IgD-negative memory B cell (primary cell): ENCODE measurements around the gene TTF2. TPM values are rescaled to one million over a fixed set of nuclear protein-coding genes. Genes with fewer than 3 reads are reported as not detected.
A peak's percentile ranks its signal among the peaks of the same experiment; 100 is the strongest.

ENCODE experiments used
- H3K27ac Mint-ChIP-seq, 3 donors: one replicate each; pipeline ENCODE4 v1.8.0; 2020 to 2022; ENCODE audit warnings: mild to moderate bottlenecking in 3 of 3, mixed read lengths in 3 of 3, moderate library complexity in 1 of 3
- H3K27me3 Mint-ChIP-seq: one replicate; pipeline ENCODE4 v1.8.0; 2021; ENCODE audit warnings: mixed read lengths
- H3K36me3 Mint-ChIP-seq: one replicate; pipeline ENCODE4 v1.8.0; 2020; ENCODE audit warnings: mild to moderate bottlenecking, mixed read lengths
- H3K4me1 Mint-ChIP-seq, 3 donors: one replicate each; pipeline ENCODE4 v1.8.0; 2020 to 2022; ENCODE audit warnings: mixed read lengths in 3 of 3, mild to moderate bottlenecking in 1 of 3
- H3K4me3 Mint-ChIP-seq, 4 donors: one replicate each; pipeline ENCODE4 v1.8.0; 2020 to 2022; ENCODE audit warnings: mild to moderate bottlenecking in 4 of 4, mixed read lengths in 4 of 4, moderate library complexity in 3 of 4
- H3K9me3 Mint-ChIP-seq, 3 donors: one replicate each; pipeline ENCODE4 v1.8.0; 2020 to 2021; ENCODE audit warnings: mixed read lengths in 3 of 3, mild to moderate bottlenecking in 1 of 3
- polyA plus RNA-seq: library from polyadenylated mRNA; unstranded; fragments of 300-500 nt; fragmentation: Illumina TruSeq; gene quantifications from one replicate; pipeline ENCODE4 v1.2.3, GENCODE V29; 2021

TTF2 gene
- polyA plus RNA-seq, 1 donor from 2014 or later = 14.6 TPM

- peaks cover 17 to 25% (median 18%) of the 10 kb centered on the region in 3 donors for H3K4me1 Mint-ChIP-seq
- no peaks in the 10 kb centered on the region for H3K9me3 Mint-ChIP-seq
- no peak overlapping the region for H3K27ac Mint-ChIP-seq
- no peak overlapping the region for H3K4me3 Mint-ChIP-seq
- H3K36me3 Mint-ChIP-seq = peaks cover 8% of the 10 kb centered on the region
- H3K27me3 Mint-ChIP-seq = no peaks in the 10 kb centered on the region
Observed at GRCh38 chr1:117061986-117062415, 1.9 kb downstream of the TTF2 start.

DNA sequence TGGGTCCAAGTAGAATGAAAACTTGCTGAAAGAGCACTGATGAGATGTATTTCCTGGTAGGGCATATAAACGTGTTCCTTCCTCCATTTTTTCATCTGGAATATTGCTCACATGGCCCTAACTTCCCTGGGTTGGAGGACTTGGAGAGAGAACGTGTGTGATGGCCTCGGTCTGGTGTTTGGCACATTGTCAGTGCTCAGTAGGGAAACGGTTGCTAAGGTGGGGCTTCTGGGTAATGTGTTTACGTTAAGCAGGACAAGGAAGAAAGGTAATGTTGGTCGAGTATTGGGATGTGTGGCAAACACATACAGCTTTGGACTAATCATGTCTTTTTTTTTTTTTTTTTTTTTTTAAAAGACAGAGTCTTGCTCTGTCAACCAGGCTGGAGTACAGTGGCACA, 6.2 kb downstream of the TTF2 start:
- H3K27ac Mint-ChIP-seq = no peak overlapping the region

DNA sequence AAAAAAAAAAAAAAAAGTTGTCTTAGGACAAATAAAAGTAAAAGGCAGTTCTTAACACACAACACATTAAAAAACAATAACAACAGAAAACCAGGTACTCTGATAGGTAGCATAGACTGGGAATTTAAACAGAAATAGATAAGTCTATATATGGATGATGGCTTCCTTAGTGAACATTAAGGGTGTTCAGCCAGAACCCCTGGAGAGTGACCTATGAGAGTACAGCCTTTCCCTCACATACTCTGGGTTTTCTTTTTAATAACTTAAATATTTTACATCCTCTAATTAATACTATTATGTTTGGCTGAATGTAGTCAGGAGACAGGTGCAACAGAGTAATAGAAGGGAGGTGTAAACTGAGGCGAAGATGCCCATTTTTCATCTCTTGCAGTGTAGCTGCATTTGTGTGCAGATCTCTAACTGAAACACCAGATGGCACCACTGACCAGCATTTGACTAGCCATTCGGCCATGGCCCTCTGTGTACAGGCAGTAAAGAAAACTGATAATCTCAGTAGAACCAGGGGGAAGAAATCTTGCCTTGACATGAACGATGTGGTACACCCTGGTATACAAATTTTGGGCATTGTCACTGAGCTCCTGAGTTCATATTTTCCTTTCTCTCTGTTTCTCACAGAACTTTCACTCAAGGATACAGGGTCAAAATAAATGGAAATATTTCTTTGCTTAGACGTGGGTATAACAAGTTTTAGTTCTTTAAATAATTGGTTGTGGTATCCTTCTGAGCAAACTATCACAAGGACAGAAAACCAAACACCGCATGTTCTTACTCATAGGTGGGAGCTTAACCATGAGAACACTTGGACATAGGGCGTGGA, 7.6 kb downstream of the TTF2 start:
- no peak overlapping the region for H3K4me3 Mint-ChIP-seq
- no peaks in the 10 kb centered on the region for H3K27me3 Mint-ChIP-seq
- H3K36me3 Mint-ChIP-seq = peaks cover 12% of the 10 kb centered on the region
- H3K27ac Mint-ChIP-seq = no peak overlapping the region
- H3K9me3 Mint-ChIP-seq = no peaks in the 10 kb centered on the region
- H3K4me1 Mint-ChIP-seq = peaks cover 6 to 11% (median 10%) of the 10 kb centered on the region in 3 donors

More for the DNA sequence above, 6.2 kb downstream of the TTF2 start:
- no peaks in the 10 kb centered on the region for H3K27me3 Mint-ChIP-seq
- H3K36me3 Mint-ChIP-seq = peaks cover 12% of the 10 kb centered on the region
- H3K9me3 Mint-ChIP-seq = no peaks in the 10 kb centered on the region
- H3K4me3 Mint-ChIP-seq = no peak overlapping the region
- peaks cover 11 to 17% (median 13%) of the 10 kb centered on the region in 3 donors for H3K4me1 Mint-ChIP-seq

DNA sequence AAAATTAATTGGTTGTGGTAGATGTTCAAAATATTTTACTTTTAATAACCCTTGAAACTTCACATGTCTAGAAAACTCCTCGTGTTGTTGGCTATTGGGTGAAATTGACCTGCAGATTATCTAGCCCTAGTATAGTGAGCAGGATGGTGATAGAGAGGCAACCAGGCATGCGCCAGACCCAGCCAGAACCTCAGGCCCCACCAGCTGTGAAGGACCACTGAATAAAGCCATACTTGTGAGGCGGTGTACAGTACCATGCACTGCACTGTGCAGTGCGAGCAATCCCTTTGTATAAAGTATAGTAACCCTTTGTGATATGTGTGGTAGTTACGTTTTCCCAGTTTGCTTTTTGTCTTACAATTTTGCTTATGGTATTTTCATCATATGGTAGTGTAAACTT, 8.5 kb downstream of the TTF2 start:
- Mint-ChIP-seq H3K4me1 (peaks cover 2 to 11% (median 10%) of the 10 kb centered on the region in 3 donors), H3K9me3 (no peaks in the 10 kb centered on the region), H3K4me3 (no peak overlapping the region), H3K36me3 (peaks cover 10% of the 10 kb centered on the region), H3K27me3 (no peaks in the 10 kb centered on the region), H3K27ac (no peak overlapping the region)

DNA sequence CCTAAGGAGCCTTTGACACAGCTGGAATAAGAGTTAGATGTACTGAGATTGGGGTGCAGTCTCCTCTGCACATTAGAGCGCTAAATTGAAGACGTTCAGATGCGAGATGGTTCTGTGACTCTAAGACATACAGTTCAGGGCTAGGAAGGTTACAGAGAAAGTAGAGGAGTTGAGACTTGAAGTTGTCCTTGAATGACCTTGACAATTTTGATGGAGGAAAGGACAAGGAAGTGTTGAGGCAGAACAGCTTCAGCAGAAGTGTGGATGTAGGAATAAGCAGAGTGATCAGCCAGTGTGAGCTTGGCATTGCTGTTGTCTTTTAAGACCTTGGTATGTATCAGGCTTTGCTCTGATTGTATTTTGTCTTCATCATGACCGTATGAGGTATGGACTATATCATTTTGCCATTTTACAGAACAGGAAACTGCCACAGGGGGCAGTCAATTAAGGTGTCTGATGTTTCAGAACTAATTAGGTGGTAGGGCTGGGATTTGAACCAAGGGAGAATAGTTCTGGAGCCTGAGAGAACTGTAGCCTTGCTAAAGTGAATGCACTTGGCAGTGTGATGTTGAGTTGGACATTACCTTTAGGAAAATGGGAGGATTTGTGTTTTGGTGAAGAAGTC, 9.2 kb downstream of the TTF2 start:
- H3K36me3 Mint-ChIP-seq = peaks cover 6% of the 10 kb centered on the region
- no peak overlapping the region for H3K27ac Mint-ChIP-seq
- no peaks in the 10 kb centered on the region for H3K27me3 Mint-ChIP-seq
- no peaks in the 10 kb centered on the region for H3K9me3 Mint-ChIP-seq
- H3K4me1 Mint-ChIP-seq = peaks cover 0 to 11% (median 10%) of the 10 kb centered on the region in 3 donors
- H3K4me3 Mint-ChIP-seq = no peak overlapping the region

GRCh38 chr1:117070124-117070523, 10.0 kb downstream of the TTF2 start:
- Mint-ChIP-seq H3K27ac (no peak overlapping the region), H3K27me3 (no peaks in the 10 kb centered on the region), H3K9me3 (no peaks in the 10 kb centered on the region), H3K36me3 (peaks cover 8% of the 10 kb centered on the region), H3K4me3 (no peak overlapping the region), H3K4me1 (peaks cover 0 to 11% (median 10%) of the 10 kb centered on the region in 3 donors)

DNA sequence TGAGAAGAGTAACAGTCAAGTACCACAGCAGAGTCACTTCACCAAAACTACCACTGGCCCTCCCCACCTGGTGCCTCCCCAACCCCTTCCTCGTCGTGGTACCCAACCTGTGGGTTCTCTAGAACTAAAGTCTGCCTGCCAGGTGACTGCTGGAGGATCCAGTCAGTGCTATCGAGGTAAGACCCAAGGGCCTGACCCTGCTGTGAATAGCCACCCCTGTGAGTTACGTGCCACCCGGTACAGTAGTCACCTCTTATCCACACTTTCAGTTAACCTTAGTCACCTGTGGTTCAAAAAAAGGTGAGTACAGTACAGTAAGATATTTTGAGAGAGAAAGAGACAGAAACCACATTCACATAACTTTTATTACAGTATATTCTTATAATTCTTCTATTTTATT, 16.5 kb downstream of the TTF2 start:
- Mint-ChIP-seq H3K27me3 (no peaks in the 10 kb centered on the region), H3K36me3 (peaks cover 12% of the 10 kb centered on the region), H3K4me1 (peaks cover 0 to 2% (median 0%) of the 10 kb centered on the region in 3 donors), H3K4me3 (no peak overlapping the region), H3K9me3 (no peaks in the 10 kb centered on the region), H3K27ac (peak overlapping the region in 1 of 3 donors; percentile 77)

- Mint-ChIP-seq H3K4me3 (no peak overlapping the region), H3K36me3 (peaks cover 12% of the 10 kb centered on the region), H3K27ac (no peak overlapping the region), H3K9me3 (no peaks in the 10 kb centered on the region), H3K4me1 (peaks cover 0 to 2% (median 0%) of the 10 kb centered on the region in 3 donors), H3K27me3 (no peaks in the 10 kb centered on the region)
Observed at GRCh38 chr1:117077267-117077666, 17.1 kb downstream of the TTF2 start.

DNA sequence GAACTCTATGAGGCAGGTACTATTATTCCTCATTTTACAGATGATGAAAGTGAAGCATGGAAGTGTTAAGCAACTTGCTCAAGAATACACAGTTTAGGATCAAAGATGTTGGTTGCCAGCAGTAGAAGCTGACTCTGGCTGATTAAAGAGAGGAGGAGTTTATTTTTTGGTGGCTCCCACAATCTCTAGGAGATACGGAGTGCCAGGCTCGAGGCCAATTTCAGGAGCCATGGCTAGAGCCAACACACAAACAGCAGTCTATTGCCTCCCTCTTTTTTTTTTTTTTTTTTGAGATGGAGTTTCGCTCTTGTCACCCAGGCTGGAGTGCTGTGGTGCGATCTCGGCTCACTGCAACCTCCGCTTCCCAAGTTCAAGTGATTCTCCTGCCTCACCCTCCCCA, 19.6 kb downstream of the TTF2 start:
- H3K4me3 Mint-ChIP-seq = no peak overlapping the region
- H3K4me1 Mint-ChIP-seq = peaks cover 0 to 2% (median 0%) of the 10 kb centered on the region in 3 donors
- no peaks in the 10 kb centered on the region for H3K27me3 Mint-ChIP-seq
- H3K36me3 Mint-ChIP-seq = peaks cover 13% of the 10 kb centered on the region
- no peak overlapping the region for H3K27ac Mint-ChIP-seq
- no peaks in the 10 kb centered on the region for H3K9me3 Mint-ChIP-seq

GRCh38 chr1:117084231-117084630, 24.1 kb downstream of the TTF2 start:
- peaks cover 10% of the 10 kb centered on the region for H3K36me3 Mint-ChIP-seq
- H3K27ac Mint-ChIP-seq = no peak overlapping the region
- H3K27me3 Mint-ChIP-seq = no peaks in the 10 kb centered on the region
- H3K4me3 Mint-ChIP-seq = no peak overlapping the region
- no peaks in the 10 kb centered on the region for H3K9me3 Mint-ChIP-seq
- H3K4me1 Mint-ChIP-seq = peaks cover 0 to 2% (median 0%) of the 10 kb centered on the region in 3 donors

GRCh38 chr1:117087686-117088085, 27.6 kb downstream of the TTF2 start:
- no peak overlapping the region for H3K27ac Mint-ChIP-seq
- H3K4me3 Mint-ChIP-seq = no peak overlapping the region
- H3K27me3 Mint-ChIP-seq = no peaks in the 10 kb centered on the region
- peaks cover 9% of the 10 kb centered on the region for H3K36me3 Mint-ChIP-seq
- H3K9me3 Mint-ChIP-seq = no peaks in the 10 kb centered on the region
- no peaks in the 10 kb centered on the region for H3K4me1 Mint-ChIP-seq

DNA sequence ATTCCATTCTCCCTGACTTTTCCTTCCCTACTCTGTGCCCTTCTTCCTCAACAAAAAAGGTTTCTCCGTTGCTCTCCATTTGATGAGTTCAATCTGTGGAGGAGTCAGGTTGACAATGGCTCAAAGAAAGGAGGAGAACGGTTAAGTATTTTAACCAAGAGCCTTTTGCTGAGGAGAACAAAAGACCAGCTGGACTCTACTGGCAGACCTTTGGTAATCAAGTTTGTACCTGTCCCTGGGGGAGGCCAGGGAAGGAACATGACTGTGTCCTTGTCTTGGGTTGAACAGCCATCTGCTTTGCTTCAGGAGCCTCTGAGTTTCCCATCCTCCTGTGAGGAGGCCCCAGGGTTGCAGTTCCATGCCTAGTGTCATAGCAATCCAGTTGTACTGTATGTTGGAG, 29.9 kb downstream of the TTF2 start:
- no peaks in the 10 kb centered on the region for H3K27me3 Mint-ChIP-seq
- H3K27ac Mint-ChIP-seq = no peak overlapping the region
- no peaks in the 10 kb centered on the region for H3K4me1 Mint-ChIP-seq
- H3K9me3 Mint-ChIP-seq = no peaks in the 10 kb centered on the region
- H3K4me3 Mint-ChIP-seq = no peak overlapping the region
- H3K36me3 Mint-ChIP-seq = peaks cover 10% of the 10 kb centered on the region

DNA sequence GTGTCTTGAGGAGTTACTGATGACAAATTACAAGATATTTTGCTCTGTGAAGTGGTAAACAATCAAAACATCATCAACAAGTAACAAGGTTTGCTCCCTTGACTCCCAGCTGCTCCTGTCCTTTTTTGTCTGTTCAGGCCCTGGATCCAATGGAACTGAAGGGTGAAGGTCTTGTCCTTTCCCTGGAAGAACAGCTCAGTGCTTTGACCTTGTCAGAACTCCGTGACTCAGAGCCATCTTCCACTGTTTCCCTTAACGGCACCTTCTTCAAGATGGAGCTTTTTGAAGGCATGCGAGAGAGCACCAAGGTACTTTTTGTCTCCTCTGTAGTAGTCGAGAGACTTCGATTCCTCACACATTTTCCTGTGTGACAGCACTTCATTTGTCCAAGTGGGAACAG, 32.5 kb downstream of the TTF2 start:
- no peak overlapping the region for H3K4me3 Mint-ChIP-seq
- H3K4me1 Mint-ChIP-seq = no peaks in the 10 kb centered on the region
- no peaks in the 10 kb centered on the region for H3K27me3 Mint-ChIP-seq
- no peaks in the 10 kb centered on the region for H3K9me3 Mint-ChIP-seq
- no peak overlapping the region for H3K27ac Mint-ChIP-seq
- H3K36me3 Mint-ChIP-seq = peaks cover 14% of the 10 kb centered on the region

DNA sequence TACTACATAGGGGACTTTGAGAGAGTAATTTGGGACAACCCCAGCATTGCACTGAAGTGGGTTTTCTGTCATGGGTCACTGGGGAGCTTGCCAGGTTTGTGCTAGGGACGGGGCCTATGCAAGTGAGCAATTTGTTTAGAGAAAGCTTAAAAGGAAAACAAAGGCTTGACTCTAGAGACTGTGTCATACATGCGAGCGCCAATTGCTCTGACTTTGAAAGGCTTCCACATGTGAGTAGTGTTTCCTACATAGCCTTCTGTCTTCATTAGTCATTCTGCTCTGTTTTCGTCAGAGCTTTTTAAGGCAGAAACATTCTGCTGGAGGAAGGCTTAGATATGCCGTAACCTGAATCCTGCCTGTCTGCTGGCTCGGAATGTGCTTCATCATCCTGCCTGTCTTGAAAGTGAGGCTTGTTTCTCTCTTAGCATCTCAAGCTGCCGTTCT, 33.0 kb downstream of the TTF2 start:
- H3K27ac Mint-ChIP-seq = no peak overlapping the region
- no peak overlapping the region for H3K4me3 Mint-ChIP-seq
- H3K27me3 Mint-ChIP-seq = no peaks in the 10 kb centered on the region
- H3K4me1 Mint-ChIP-seq = no peaks in the 10 kb centered on the region
- H3K9me3 Mint-ChIP-seq = no peaks in the 10 kb centered on the region
- peaks cover 14% of the 10 kb centered on the region for H3K36me3 Mint-ChIP-seq

GRCh38 chr1:117093870-117094621, 33.9 kb downstream of the TTF2 start:
- no peak overlapping the region for H3K27ac Mint-ChIP-seq
- H3K4me1 Mint-ChIP-seq = no peaks in the 10 kb centered on the region
- peak overlapping the region in 1 of 4 donors; percentile 3 for H3K4me3 Mint-ChIP-seq
- H3K36me3 Mint-ChIP-seq = peaks cover 12% of the 10 kb centered on the region
- H3K9me3 Mint-ChIP-seq = no peaks in the 10 kb centered on the region
- H3K27me3 Mint-ChIP-seq = no peaks in the 10 kb centered on the region
